GM20000 (cell line): ENCODE measurements around the gene CLDN10.

Experiments
- DNase-seq: peaks from one replicate; pipeline ENCODE4 v3.0.0; 2012; ENCODE audit warnings: low spot score
- CTCF ChIP-seq: IDR thresholded peaks from 2 replicates; pipeline ENCODE4 v1.5.1; 2012; ENCODE audit warnings: mild to moderate bottlenecking, control low read depth; ENCODE audit errors: extremely low read depth, missing control alignments

CLDN10 gene

GRCh38 chr13:95615539-95615938 is 63.0 kb downstream of the CLDN10 start:
- no peak for TF ChIP-seq CTCF
- DNase-seq, result no peak

DNA sequence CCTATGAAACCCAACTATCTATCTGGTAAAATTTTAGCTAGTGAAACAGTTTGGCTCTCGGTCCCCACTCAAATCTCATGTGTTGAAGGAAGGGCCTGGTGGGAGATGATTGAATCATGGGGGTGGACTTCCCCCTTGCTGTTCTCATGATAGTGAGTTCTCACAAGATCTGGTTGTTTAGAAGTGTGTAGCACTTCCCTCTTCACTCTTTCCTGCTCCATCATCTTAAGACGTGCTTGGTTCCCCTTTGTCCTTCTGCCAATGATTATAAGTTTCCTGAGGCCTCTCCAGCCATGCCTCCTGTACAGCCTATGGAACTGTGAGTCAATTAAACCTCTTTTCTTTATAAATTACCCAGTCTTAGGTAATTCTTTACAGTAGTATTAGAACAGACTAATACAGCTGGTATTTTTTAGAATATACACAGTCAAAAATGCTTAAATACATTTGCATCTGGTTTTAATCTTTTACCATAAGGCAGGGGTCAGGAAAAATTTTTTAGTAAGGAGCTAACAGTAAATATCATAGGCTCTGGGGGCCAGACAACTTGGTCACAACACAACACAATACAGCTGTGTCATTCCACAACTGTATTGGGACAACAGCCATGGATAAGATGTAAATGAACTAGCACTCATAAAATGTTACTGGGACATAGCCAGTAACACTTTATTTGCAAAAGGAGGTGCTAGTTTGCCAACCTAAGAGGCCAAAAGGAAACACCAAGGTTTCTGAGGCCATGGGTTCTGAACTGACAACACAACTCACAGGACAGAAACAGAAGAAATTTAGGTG is 67.7 kb downstream of the CLDN10 start:
- TF ChIP-seq CTCF, result no peak
- no peak for DNase-seq

DNA sequence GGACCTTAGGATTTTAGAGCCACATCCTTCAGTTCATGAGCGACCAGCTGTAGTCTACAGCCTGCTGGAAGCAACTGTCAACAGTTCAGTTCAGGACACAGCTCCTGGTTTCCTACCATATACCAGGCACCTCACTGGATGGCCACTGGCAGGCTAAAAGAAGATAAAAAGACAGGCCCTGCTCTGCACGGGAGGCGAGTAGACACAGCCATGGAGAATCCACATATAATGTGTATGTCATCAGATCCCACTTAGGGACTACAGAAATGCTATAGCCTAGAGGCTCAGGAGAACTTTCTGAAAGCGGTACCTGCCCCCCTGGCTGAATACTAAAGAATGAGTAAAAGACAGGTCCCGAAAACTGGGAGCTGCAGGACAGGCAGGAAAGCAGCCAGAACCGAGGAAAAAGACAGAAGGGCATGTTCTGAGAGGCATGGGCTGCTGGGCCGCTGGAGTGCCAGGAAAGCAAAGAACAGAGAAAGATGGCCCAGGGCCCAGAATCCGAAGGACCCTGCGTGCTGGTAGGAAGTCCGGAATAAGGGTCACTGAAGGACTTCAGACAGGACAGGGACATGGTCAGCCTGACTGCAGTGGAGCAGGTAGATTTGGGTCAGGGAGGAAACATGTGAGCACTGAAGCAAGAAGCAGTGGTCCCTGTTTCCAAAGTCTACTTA is 68.4 kb downstream of the CLDN10 start:
- TF ChIP-seq CTCF, result no peak
- no peak for DNase-seq

GRCh38 chr13:95623141-95623540 is 70.6 kb downstream of the CLDN10 start:
- no peak for TF ChIP-seq CTCF
- no peak for DNase-seq

GRCh38 chr13:95624020-95624419 is 71.5 kb downstream of the CLDN10 start:
- peak; percentile 59 for DNase-seq
- peak; percentile 39 for TF ChIP-seq CTCF

GRCh38 chr13:95626768-95627167 is 74.2 kb downstream of the CLDN10 start:
- no peak for DNase-seq
- TF ChIP-seq CTCF, result no peak

- DNase-seq, result no peak
- TF ChIP-seq CTCF, result no peak
Observed at GRCh38 chr13:95627590-95627989, 75.1 kb downstream of the CLDN10 start.
